ENCODE data around the gene TMEM236.

DNA sequence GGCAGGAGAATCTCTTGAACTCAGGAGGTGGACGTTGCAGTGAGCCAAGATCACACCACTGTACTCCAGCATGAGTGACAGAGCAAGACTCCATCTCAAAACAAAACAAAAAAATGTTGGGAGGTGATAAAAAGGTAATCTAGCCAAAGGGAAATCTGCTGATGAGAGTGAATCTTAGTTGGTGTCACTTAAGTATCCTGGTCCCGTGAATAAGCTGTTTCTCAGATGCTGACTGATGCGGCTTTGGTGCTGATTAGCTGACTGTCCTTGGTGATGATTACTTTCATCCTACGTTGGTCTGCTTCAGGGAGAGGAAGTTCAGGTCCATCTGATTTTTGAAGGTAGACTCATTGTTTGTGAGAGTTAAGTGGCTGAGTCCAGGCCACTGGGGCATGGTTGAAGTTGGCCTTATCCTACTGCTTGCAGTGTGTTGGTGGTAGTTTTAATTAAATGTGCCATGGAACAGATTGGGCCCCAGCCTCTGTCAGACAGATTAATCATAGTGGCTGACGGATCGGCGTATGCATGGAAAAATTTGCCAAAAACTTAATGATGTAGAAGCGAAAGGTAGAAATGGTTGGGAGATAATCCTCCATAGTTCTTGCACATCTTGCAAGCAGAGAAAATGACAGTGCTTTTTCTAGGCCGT is 17.4 kb upstream of the TMEM236 start:
- TF ChIP-seq CTCF (IDR thresholded peaks at IDR 0.05) (no peak), EP300 (IDR thresholded peaks at IDR 0.05) (no peak), POLR2AphosphoS5 (IDR thresholded peaks at IDR 0.05) (no peak)

Data from sigmoid colon (tissue), 4 donors.